IPS-NIHi11 (cell line): Measurements from ENCODE around the gene CEACAM1.
"Not testable (repeated sequence)": the region's sequence is repeated elsewhere in the genome, so short reads cannot be mapped to it uniquely, and the experiment has no call there.

Experiments
- DNase-seq: peaks from one replicate; pipeline ENCODE4 v3.0.0; 2012; ENCODE audit warnings: mixed read lengths, low spot score

Gene CEACAM1

DNA sequence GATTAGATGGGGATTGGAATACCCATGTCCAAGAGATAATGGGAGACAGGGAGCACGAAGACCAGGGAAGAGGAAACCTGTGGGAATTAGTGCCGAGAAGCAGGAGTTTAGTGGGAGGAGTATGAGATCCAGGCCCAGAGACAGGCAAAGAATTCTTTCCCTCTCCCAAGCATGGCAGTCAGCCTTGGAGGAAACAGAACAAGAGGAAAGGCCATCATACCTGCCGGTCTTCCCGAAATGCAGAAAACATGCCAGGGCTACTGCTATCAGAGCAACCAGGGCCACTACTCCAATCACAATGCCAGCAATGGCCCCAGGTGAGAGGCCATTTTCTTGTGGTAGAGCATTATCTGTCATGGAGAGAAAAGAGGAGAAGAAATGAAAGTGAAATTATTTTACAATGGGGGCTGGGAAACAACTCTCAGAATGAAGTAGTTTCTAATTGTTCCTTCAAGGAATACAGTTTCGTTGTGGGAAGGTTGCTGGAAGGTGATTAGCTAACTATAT lies 16.1 kb downstream of the CEACAM1 start:
- no peak for DNase-seq

DNA sequence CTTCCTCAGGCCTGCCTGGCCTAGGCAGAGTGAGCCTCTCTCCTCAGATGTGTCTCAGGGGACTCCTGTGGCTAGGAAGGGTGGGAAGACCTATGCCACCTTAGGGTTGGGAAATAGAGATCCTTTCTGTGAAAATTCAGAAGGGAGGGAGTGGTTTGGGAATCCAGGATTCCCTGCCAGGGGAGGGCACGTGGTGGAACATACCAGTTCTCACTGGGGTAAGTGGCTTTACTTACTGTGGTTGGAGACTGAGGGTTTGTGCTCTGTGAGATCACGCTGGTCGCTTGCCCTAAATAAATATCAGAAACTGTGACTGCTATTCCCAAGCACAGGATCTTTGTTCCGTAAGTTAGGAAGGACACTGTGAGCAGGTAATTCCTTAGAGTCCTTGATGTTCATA lies 16.9 kb downstream of the CEACAM1 start:
- no peak for DNase-seq

DNA sequence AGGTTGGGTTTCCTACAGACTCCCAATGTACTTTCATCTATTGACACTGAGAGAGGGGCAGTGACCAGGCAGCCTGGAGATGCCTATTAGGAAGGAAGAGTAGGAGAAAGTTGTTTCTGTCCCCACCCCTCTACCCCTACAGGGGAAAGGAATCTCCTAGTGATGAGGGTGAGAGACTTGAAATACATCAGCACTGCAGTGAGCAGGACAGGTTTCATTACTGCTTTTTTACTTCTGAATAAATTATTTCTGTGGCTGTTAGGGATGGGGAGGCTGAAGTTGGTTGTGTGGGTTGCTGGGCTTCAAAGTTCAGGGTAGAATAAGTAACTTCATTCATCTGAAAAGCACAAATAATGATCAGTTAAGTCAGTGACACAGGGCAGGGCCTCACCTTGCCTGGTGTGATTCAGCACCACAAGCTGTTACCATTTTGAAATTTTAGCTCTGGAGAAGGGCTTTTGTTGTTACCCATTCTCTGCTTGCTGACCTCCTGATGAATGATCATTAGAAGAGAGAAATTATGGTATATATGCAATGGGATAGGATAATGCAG lies 19.3 kb downstream of the CEACAM1 start:
- no peak for DNase-seq

GRCh38 chr19:42505066-42505465 lies 23.2 kb downstream of the CEACAM1 start:
- no peak for DNase-seq

GRCh38 chr19:42501733-42502132 lies 26.5 kb downstream of the CEACAM1 start:
- no peak for DNase-seq

DNA sequence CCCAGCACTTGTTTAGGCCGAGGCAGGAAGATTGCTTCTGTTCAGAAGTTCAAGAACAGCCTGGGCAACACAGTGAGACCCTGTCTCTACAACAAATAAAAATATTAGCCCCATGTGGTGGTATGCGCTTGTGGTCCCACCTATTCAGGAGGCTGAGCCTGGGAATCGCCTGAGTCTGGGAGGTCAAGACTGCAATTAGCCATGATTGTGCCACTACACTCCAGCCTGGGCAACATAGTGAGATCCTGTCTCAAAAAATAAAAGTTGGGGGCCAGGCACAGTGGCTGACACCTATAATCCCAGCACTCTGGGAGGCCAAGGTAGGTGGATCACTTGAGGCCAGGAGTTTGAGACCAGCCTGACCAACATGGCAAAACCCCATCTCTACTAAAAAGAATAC lies 27.0 kb downstream of the CEACAM1 start:
- DNase-seq, result not testable (repeated sequence)

GRCh38 chr19:42498169-42498757 lies 30.0 kb downstream of the CEACAM1 start:
- DNase-seq, result no peak

DNA sequence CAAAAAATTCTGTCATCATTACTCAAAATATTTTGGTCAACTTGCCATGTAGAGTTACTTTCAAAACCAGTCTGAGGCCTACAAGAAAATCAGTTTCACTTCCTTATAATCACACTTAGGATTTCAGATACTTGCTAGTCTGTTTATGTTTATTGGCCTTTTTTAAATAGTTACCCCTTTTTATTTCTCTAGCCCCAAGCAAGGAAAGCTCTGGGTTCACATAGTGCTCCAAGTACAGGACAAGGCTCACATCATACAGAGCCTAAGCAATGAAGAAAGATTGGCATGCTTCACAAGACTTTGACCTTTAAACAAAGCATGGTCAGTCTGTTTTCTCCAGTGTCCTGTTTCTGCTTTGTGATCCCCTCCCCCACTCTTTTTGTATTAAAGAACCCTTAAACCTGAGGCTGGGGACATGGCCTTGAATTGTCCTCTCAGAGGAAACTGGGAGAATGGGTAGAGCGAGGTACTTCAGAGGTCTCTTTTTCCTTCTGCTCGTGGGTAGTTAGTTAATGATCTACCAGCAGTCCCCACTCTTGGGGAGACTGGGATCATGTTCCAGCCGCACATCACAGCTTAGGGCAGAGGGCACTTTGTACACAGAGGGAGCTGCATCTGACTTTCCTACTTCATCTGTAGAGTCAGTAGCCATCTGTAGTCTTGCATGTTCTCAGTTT lies 30.7 kb downstream of the CEACAM1 start:
- no peak for DNase-seq

DNA sequence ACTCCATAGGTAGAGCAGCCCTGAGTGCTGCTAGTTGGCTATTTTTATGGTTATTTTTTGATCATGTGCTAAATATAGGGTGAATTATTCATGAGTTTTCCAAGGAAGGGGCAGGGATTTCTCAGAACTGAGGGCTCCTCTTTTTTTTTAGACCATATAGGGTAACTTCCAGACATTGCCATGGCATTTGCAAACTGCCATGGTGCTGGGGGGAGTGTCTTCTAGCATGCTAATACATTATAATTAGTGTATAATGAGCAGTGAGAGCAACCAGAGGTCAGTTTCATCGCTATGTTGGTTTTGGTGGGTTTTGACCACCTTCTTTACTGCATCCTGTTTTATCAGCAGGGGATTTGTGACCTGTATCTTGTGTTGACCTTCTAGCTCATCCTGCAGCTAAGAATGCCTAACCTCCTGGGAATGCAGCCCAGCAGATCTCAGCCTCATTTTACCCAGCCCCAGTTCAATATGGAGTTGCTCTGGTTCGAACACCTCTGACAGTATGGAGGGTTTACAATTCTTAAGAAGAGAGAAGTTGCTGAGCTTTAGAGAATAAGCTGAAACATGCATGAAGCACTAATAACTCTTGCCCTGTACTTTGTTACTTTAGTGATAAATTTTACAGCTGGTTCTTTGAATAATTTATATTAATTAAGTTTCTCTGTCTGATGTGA lies 31.7 kb downstream of the CEACAM1 start:
- DNase-seq, result no peak

DNA sequence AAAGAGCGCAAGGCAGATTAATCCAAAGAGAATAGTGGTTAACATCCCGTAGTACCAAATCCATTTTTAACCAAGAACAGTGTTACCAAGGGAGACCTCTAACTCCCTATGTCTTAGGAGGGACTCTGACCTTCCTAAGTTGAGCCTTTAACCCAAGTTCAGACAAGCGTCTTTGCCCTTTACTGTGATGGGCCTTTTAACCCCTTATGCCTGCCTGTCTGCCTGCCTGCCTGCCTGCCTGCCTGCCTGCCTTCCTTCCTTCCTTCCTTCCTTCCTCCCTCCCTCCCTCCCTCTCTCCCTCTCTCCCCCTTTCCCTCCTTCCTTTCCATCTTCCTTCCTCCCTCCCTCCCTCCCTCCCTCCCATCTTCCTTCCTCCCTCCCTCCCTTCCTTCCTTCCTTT lies 32.6 kb downstream of the CEACAM1 start:
- DNase-seq, result no peak

GRCh38 chr19:42494321-42494720 lies 34.0 kb downstream of the CEACAM1 start:
- DNase-seq, result no peak

GRCh38 chr19:42488783-42489521 lies 39.3 kb downstream of the CEACAM1 start:
- no peak for DNase-seq

GRCh38 chr19:42487798-42488178 lies 40.5 kb downstream of the CEACAM1 start:
- DNase-seq, result no peak

GRCh38 chr19:42487032-42487797 lies 41.1 kb downstream of the CEACAM1 start:
- DNase-seq, result no peak

DNA sequence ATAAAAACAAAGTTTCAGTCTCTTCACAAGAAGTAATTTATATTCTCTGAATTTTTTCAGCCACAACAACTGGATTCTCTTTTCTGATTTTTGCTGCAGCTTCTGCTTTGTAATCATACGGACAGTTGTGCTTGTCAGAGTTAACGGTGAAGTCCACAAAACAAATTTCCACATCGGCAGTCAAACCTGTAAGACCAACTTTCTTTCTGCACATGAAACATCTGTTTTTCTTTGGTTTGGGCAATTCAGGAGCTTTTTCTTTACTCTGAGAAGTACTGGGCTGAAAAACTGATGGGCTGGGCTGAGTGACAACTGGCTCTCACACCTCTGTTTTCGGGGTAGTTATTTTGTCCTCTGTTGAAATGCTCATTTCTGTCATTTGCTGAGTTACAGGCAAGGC lies 43.2 kb downstream of the CEACAM1 start:
- DNase-seq, result not testable (repeated sequence)

DNA sequence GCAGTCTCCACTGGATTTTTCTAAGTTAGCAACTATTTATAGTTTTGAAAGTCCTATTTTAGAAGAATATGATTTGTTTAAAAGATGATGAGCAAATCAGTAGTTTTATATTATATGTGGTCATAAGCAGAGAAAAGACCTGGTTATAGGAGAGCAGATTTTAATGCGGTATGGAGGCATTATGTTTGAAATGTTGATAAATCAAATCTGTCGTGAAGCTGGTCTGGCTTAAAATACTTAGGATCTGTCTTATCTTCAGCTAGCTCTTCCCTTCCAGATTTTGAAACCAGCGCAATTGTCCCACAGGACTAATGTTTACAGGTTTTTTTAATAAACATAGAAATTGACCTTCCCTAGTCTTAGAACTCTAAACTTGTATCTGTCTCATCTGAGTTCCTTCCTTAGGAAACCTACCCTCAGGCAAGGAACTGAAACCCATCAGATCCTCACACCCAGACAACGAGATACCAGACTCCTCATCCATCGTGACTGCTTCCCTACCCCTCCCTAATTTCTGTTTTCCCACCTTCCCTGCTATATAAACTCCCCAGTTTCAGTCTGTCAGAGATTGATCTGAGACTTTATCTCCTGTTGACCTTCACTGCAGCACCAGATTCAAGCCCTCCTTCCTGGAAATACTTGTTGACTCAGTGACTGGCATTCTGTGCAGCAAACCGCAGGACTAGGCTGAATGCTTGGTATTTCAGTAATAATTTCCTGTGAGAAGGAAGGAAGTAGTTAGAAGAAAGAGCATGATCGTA lies 47.8 kb downstream of the CEACAM1 start:
- no peak for DNase-seq

GRCh38 chr19:42479736-42480135 lies 48.5 kb downstream of the CEACAM1 start:
- no peak for DNase-seq

- DNase-seq, result no peak
These were observed 49.4 kb downstream of the CEACAM1 start for GRCh38 chr19:42478765-42479311.

GRCh38 chr19:42477933-42478332 lies 50.3 kb downstream of the CEACAM1 start:
- no peak for DNase-seq

GRCh38 chr19:42477117-42477516 lies 51.2 kb downstream of the CEACAM1 start:
- no peak for DNase-seq
